GM21576 (cell line): ENCODE data around the gene ADAM11.
"Not testable (repeated sequence)": the region's sequence is repeated elsewhere in the genome, so short reads cannot be mapped to it uniquely, and the experiment has no call there.

Experiments used
- ATAC-seq: cut with Tn5 transposase; IDR thresholded peaks from one replicate; pipeline ENCODE4 v1.9.1; 2021; ENCODE audit warnings: mild to moderate bottlenecking, moderate library complexity; ENCODE audit not compliant: unreplicated experiment

The ADAM11 gene

GRCh38 chr17:44758414-44759085, at the start of gene ADAM11:
Gene ADAM11 (plus strand): TSS chr17:44758988. CDS start chr17:44759200, 212 bp downstream.
- ATAC-seq, result no peak

GRCh38 chr17:44719444-44719843, 39.3 kb upstream of the ADAM11 start:
- no peak for ATAC-seq

GRCh38 chr17:44722254-44722653, 36.5 kb upstream of the ADAM11 start:
- no peak for ATAC-seq

- ATAC-seq, result not testable (repeated sequence)
Measured at GRCh38 chr17:44726121-44726520, 32.7 kb upstream of the ADAM11 start.

GRCh38 chr17:44733753-44734152, 25.0 kb upstream of the ADAM11 start:
- ATAC-seq, result no peak

- no peak for ATAC-seq
Measured at GRCh38 chr17:44734272-44734671, 24.5 kb upstream of the ADAM11 start.

- ATAC-seq, result no peak
Measured at GRCh38 chr17:44736551-44737240, 22.1 kb upstream of the ADAM11 start.

- no peak for ATAC-seq
Measured at GRCh38 chr17:44738214-44738906, 20.4 kb upstream of the ADAM11 start.

GRCh38 chr17:44741316-44741715, 17.5 kb upstream of the ADAM11 start:
- no peak for ATAC-seq

GRCh38 chr17:44745301-44745700, 13.5 kb upstream of the ADAM11 start:
- no peak for ATAC-seq

- not testable (repeated sequence) for ATAC-seq
Measured at GRCh38 chr17:44745738-44746137, 13.1 kb upstream of the ADAM11 start.

GRCh38 chr17:44747566-44747965, 11.2 kb upstream of the ADAM11 start:
- ATAC-seq, result no peak

- no peak for ATAC-seq
Measured at GRCh38 chr17:44749076-44749979, 9.5 kb upstream of the ADAM11 start.

GRCh38 chr17:44749980-44750318, 8.8 kb upstream of the ADAM11 start:
- ATAC-seq, result no peak

- no peak for ATAC-seq
Measured at GRCh38 chr17:44751331-44751730, 7.5 kb upstream of the ADAM11 start.

GRCh38 chr17:44751806-44752205, 7.0 kb upstream of the ADAM11 start:
- no peak for ATAC-seq

- no peak for ATAC-seq
Measured at GRCh38 chr17:44752953-44753861, 5.6 kb upstream of the ADAM11 start.

- ATAC-seq, result no peak
Measured at GRCh38 chr17:44754276-44754675, 4.5 kb upstream of the ADAM11 start.

- not testable (repeated sequence) for ATAC-seq
Measured at GRCh38 chr17:44755180-44755579, 3.6 kb upstream of the ADAM11 start.
